Left renal cortex interstitium (tissue), 4 donors: ENCODE results near the gene DNAH1. TPM values are rescaled to one million over a fixed set of nuclear protein-coding genes. Genes with fewer than 3 reads are reported as not detected.

Experiments used
- DNase-seq, 4 donors: peaks; one replicate each; pipeline ENCODE4 v3.0.0-alpha.2; 2013; ENCODE audit warnings: low read depth in 4 of 4, low spot score in 2 of 4, missing footprints in 1 of 4
- polyA plus RNA-seq, 4 donors: library from polyadenylated mRNA; unstranded; fragments of 120-200 nt; gene quantifications; one replicate each; pipeline ENCODE4 v1.2.1, GENCODE V29; 2013; ENCODE audit not compliant: insufficient read length in 4 of 4

The DNAH1 gene
- polyA plus RNA-seq, 4 donors: 5.9 to 14.9 (median 10.7) TPM

DNA sequence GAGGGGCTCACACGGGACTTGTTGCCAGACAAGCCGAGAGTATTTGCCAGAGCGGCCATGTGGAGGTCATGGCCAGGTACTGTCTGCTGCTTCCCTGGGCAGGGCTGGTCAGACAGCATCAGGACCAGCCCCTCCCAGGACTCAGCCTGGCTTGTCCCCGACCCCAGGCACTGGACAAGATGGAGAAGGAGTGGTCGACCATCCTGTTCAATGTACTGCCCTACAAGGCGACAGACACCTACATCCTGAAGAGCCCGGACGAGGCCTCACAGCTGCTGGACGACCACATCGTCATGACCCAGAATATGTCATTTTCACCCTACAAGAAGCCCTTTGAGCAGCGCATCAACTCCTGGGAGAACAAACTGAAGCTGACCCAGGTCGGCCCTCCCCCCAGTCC lies 38.6 kb downstream of the DNAH1 start:
- no peak for DNase-seq

GRCh38 chr3:52355526-52355925 lies 39.4 kb downstream of the DNAH1 start:
- DNase-seq: no peak

GRCh38 chr3:52356126-52356525 lies 40.0 kb downstream of the DNAH1 start:
- no peak for DNase-seq

- no peak for DNase-seq
These were observed 41.3 kb downstream of the DNAH1 start for GRCh38 chr3:52357151-52358080.

DNA sequence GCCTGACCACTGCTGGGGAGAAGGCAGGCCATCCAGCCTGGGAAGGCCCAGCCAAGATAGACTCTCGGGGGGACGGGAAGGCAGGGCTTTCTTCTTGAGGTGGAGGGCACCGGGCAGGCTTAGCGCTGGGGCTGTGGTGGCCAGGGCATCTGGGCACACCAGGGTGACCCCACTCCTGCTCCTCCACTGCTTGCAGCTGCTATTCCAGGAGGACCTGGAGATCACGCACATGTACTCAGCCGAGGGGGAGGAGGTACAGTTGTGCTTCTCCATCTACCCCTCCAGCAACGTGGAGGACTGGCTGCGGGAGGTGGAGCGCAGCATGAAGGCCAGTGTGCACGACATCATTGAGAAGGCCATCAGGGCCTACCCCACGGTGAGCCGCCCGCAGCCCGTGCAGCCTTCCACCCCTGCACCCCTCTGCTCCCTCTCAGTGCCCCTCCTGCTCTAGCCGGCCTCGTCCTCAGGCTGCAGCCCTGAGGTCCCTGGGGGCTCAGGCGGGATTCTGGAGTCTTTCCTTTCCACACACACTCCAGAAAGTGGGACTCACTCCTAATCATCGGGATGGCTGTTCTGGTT lies 42.3 kb downstream of the DNAH1 start:
- DNase-seq: no peak

DNA sequence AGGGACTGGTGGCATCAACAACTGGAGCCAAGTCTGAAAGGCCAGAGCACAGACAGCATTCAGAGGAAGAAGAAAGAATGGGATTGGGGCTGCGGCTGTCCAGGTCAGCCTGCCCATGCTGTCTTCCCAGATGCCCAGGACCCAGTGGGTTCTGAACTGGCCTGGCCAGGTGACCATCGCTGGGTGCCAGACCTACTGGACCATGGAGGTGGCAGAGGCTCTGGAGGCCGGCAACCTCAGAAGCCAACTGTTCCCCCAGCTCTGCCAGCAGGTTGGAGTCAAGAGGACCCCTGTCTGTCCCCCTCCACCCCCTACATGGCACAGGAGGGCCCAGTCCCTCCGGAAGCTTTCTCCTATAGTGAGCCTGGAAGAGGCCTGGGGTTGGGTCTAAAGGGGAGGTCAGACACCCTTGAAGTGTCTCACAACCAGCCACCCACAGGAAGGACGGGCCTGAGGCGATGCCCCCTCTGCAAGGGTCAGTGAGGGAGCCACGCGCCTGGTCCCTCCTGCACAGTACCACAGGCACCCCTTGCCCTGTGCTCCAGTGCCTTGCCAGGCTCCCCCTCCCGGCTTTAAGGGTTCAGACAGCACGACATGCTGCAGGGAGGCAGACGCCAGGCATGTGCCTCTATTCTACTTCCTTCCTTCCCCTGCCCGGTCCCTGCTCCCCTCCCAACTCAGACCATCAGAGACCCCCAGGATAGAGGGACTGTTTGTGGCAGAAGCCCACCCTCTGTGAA lies 43.2 kb downstream of the DNAH1 start:
- no peak for DNase-seq

DNA sequence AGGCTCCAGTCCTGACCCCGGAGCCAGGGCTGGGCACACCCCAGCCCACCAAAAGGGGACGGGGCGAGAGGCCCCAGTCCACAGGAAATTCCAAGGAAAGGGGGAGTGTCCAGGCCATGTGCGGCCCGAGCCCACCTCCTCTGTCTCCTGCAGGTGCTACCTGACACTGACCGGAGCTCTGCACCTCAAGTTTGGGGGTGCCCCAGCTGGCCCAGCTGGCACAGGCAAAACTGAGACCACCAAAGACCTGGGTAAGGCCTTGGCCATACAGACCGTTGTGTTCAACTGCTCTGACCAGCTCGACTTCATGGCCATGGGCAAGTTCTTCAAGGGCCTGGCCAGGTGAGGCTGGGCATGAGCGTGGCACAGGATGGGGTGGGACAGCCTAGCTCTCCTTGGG lies 44.9 kb downstream of the DNAH1 start:
- no peak for DNase-seq

DNA sequence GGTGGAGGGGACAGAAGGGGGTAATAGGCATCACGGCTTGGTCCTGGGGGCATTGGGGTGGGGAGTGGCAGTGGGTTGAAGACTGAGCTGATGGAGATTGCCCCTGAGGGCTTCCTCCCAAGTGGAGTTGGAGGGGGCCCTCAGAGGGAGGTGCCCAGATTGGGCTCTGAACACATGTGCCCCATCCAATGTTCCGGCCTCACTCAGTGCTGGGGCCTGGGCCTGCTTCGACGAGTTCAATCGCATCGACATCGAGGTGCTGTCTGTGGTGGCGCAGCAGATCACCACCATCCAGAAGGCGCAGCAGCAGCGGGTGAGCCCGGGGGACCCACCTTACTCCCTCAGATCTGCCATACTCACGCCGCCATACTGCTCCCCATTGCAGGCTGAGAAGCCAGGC lies 45.3 kb downstream of the DNAH1 start:
- DNase-seq: no peak

DNA sequence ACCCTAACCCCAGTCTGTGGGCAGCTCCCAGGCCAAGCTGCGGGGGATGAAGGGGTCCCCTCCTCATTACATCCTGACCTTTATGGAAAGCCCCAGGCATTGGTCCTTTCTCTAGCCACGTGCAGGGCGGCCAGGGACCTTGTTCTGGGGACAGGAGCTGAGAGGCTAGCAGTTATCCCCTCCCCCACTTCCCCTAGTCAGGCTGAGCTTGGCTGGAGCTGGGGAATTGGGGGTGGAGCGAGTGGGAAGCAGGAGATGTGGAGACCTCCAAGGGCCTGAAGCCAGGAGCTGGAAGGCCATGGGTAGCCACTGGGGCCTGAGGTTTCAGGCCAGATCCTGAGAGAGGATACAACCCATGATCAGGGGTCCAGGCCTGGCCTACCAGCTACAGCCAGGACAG lies 45.8 kb downstream of the DNAH1 start:
- DNase-seq: peak in 1 of 4 donors; percentile 24

DNA sequence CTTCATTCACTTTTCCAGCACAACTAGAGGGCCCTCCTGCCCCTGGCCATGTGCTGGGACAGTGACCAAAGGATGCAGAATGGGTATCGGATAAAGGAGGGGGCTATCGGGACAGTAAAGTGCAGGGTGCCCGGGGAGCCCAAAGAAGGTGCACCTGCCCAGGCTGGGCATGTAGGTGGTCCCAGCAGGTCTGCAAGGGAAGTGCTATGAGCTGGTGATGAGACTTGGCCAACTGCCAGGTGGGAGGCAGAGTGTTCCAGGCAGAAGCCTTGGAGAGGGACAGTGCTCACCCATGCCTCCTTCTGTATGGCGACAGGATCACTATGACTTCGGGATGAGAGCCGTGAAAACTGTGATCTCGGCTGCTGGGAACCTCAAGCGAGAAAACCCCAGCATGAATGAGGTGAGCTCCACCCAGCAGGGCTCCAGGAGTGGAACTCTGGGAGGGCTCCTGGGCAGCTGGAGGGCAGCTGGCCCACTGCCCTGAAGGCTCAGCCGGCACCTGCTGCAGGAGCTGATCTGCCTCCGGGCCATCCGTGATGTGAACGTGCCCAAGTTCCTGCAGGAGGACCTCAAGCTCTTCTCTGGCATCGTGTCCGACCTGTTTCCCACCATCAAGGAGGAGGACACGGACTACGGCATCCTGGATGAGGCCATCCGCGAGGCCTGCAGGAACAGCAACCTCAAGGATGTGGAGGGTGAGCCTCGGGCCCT lies 48.4 kb downstream of the DNAH1 start:
- no peak for DNase-seq

DNA sequence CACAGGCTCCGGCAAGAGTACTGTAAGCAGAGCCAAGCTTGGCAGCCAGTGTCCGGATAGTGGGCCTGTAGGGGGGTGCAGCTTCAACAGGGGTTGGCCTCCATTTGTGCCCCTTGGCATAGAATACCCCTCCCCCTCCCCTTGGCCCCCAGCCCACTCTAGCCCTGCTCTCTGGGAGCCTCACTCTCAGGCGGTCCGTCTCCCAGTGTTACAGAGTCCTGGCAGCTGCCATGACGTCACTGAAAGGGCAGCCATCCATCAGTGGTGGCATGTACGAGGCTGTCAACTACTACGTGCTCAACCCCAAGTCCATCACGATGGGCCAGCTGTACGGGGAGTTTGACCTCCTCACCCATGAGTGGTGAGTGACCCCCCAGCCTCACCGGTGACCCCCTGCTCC lies 50.4 kb downstream of the DNAH1 start:
- DNase-seq: no peak

DNA sequence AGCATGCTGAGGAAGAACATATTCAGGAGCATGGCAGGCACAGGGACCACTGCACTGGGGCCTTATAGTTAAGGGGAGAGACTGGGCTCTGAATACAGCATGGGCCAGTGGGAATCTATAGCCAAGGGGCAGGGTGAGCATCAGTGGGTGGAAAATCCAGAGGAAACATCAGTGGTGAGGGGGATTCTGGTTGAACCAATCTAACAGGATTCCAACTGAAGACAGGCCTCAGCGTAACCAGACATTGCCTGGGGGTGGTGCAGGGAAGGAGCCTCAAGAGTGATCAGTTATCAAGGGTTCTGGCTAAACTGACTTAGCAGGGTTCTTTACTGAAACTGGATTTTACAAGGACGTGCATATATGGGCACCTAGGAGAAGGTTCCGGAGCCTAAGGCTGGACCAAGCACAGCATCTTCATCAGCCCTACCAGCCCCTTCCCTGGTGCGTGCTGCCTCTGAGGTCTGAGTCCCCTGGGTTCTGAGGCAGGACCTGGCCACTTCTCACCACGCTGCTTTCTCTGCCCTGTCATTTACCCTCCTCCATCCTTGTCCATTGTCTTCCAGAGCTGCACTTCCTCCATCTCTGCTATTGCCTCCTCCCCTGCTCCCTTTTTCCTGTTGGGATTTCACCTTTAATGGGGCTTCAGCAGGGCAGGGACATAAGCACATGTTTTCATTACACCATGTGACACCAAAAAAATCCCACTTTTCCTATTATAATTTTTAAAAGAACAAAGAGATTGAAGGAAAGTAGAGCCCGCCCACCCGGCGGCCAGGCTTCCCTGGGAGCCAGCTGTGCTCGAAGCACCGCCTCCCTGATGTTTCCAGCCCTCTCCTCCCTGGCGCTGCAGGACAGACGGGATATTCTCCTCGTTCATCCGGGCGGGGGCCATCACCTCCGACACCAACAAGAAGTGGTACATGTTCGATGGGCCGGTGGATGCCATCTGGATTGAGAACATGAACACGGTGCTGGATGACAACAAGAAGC lies 52.1 kb downstream of the DNAH1 start:
- no peak for DNase-seq

GRCh38 chr3:52370531-52370930 lies 54.4 kb downstream of the DNAH1 start:
- no peak for DNase-seq

- no peak for DNase-seq
These were observed 56.8 kb downstream of the DNAH1 start for GRCh38 chr3:52372822-52373504.

DNA sequence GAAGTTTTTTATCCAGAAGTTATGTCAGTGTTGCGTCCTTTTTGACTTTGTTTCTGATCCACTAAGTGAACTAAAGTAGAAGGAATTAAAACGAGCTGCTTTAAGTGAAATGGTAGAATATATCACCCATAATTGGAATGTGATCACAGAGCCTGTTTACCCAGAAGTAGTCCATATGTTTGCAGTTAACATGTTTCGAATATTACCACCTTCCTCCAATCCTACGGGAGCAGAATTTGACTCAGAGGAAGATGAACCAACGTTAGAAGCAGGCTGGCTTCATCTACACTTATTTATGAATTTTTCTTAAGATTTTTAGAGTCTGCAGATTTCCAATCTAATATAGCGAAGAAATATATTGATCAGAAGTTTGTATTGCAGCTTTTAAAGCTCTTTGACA lies 57.6 kb downstream of the DNAH1 start:
- no peak for DNase-seq

GRCh38 chr3:52374173-52374572 lies 58.1 kb downstream of the DNAH1 start:
- DNase-seq: no peak

DNA sequence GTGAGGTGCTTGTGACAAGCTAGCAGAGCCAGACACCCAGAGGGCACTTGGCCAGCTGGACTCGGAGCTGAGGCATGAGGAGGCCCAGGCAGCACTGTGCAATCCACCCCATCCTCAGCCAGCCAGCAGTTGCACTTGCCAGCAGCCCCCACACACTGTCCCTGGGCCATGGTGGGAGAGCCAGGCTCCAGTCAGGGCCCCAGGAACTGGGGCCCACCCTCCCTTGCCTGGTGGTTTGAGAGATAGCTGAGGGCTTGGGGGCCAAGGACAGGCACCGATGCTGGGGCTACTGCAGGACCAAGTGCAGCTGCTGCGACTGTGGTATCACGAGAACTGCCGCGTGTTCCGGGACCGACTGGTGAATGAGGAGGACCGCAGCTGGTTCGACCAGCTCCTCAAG lies 63.5 kb downstream of the DNAH1 start:
- no peak for DNase-seq

DNA sequence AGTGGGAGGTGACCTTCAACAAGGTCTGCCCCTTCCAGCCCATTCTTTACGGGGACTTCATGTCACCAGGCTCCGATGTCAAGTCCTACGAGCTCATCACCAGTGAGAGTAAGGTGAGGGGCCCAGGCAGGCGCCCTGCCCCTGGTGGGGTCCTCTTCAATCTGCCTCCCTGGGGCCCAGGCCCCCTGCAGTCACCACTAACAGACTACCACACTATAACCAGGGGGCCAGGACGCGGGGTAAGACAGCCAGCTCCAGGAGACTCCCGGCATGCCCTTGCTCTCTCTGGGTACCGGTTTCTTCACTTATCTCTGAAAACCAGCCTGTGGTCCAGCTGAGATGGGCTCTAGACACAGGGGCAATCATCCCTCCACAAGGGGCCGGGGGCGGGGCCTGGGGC lies 63.9 kb downstream of the DNAH1 start:
- no peak for DNase-seq

DNA sequence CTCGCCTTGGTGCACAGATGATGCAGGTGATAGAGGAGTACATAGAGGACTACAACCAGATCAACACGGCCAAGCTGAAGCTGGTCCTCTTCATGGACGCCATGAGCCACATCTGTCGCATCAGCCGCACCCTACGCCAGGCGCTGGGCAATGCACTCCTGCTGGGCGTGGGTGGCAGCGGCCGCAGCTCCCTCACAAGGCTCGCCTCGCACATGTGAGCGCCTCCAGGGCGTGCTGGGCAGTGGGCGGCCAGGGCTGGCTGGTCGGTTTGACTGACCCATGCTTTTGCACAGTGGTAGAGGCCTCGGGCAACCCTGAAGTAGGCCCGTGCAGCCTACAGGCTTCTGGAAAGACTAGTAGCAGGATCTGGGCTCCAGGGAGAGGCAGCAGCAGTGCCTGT lies 65.5 kb downstream of the DNAH1 start:
- DNase-seq: no peak
